ENCODE data around the gene HSPG2. TPM values are rescaled to one million over a fixed set of nuclear protein-coding genes. Genes with fewer than 3 reads are reported as not detected.
"Not testable (repeated sequence)": the region's sequence is repeated elsewhere in the genome, so short reads cannot be mapped to it uniquely, and the experiment has no call there.

HSPG2 gene
- polyA plus RNA-seq, 3 donors = 115 to 140 (median 121) TPM

DNA sequence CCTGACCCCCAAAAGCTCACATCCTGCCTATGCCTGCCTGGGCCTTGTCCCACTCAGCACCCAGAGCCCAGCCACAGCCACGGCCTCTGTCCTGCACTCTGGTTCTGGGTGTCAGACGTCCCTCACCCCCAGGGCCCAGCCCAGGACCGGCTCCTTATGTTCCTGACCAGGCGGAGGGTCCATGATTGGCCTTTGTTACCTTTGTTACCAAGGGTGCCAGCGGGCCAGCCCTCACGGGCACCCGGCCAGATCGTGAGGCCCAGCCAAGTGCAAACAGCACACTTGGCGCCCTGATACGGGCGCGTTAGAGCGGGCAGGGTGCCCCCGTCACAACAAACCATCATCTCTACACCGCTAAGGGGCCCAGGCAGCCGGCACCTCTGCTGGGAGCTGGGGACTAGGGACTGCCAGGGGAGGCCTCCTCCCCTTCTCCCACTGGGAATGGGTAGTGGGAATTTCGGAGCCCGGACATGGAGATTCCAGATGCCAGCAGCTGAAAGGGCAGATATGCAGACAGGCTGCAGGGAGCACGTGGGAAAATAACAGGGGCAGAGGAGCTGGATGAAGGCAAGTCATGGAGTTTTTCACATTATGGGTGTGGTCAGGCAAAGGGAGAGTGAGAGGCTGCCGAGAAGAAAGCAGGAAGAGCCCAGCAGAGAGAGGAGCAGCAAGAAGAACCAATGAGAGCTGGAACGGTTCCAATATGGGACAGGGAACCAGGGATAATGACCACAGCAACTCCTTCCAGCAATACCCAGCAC is 22.1 kb downstream of the HSPG2 start:
- no peak for DNase-seq (ENCODE audit: low read depth in 3 of 3, low spot score in 2 of 3)

DNA sequence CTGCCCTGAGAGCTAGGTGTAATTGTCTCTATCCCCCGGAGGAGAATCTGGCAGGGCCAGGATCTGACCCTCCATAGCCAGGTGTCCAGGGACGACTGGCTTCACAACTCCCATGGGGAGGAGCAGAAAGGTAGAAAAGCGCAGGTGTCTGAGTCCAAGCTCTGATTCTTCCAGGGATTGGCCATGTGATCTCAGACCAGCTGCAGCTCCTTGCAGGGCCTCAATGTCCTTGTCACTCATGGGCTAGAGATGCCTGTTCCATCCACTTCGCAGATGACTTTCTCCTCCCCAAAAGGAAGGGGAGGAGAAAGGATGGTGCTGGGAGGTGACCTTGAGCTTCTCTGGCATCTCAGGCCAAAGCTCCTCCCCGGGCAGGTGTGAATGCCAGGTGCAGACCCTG is 22.7 kb downstream of the HSPG2 start:
- no peak for DNase-seq (ENCODE audit: low read depth in 3 of 3, low spot score in 2 of 3)

- DNase-seq (ENCODE audit: low read depth in 3 of 3, low spot score in 2 of 3) = no peak
Observed at GRCh38 chr1:21913763-21914162, 23.3 kb downstream of the HSPG2 start.

- no peak for DNase-seq (ENCODE audit: low read depth in 3 of 3, low spot score in 2 of 3)
Observed at GRCh38 chr1:21913258-21913657, 23.9 kb downstream of the HSPG2 start.

DNA sequence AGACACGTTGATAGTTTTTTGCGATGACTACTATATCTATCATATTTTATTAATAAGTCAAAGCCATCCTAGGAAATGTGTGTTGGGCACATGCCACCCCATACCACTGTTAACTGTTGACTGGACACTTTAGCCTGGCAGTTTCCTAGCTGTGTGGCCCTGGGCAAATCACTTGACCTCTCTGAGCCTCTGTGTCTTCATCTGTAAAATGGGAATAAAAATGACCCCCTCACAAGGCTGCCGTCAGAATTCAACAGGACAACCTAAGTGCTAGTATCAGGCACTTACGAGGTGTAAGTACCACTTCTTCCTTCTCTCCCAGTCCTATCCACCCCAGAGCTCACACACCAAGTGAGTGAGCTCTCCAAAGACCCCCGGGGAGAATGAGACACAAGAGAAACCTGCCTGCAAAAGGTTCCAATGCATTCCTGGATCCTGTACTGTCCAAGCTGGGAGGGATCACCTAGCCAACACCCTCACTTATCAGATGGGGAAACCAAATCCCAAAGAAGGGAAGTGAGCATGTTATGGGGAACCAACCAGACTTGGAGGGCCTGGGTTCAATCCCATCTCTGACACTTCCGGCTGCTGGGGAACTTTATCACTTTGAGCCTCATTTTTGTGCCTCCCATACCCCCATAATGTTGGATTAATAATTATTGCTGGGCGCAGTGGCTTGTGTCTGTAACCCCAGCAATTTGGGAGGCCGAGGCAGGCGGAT is 24.9 kb downstream of the HSPG2 start:
- no peak for DNase-seq (ENCODE audit: low read depth in 3 of 3, low spot score in 2 of 3)

- DNase-seq (ENCODE audit: low read depth in 3 of 3, low spot score in 2 of 3) = no peak
Observed at GRCh38 chr1:21911205-21912001, 25.7 kb downstream of the HSPG2 start.

- no peak for DNase-seq (ENCODE audit: low read depth in 3 of 3, low spot score in 2 of 3)
Observed at GRCh38 chr1:21910558-21911204, 26.4 kb downstream of the HSPG2 start.

DNA sequence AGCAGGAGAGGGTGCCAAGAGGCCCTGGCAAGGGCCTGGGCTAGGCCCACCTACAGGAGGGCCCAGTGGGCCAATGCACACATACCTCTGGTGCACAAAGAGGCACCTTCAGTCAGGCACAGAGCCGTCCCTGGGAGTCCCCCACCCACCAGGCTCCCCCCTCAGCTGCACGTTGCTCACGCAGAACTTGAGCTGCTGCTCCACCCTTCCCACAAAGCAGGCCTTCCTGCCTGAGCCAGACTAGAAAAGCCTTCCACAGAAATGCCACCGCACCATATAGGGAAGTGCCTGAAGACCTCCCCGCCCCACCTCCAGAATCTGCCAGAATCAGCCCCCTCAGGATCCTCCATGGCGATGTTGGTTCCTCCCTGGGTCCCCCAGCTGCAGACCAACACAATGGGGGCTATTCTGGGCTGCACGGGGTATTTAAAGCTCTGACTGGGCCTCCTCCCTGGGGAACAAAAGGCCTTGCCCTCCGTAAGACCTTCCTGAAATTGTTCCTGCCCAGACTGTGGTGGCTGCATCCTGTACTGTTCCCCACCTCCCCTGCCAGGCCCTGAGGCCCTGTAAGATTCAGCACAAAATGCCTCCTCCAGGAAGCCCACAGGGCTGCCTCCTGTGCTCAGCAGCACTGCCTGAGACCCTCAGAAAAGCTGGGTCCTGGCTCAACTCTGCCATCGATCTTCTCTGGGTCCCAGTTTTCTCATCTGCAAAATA is 27.2 kb downstream of the HSPG2 start:
- DNase-seq (ENCODE audit: low read depth in 3 of 3, low spot score in 2 of 3) = no peak

DNA sequence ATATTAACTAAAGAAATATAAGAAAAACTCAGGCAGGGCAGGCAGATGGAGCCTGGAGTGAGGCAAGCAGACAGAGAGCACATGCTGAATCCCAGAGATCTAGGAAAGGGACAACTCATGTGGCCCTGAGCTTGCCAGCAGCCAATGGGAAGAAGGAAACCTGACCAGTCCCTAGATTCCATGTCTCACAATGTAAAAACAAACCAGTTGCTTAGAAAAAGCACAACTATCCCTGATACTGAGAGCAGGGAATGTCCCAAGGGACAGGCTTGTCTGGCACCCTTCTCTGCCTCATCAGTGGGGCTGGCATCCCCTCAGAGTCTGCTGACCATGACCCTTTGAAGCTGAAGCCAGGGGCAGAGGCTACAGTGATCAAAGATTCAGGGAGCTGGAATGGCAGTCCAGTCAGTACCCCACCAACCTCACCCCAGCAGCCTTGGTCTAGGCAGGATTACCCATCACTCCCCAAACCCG is 27.8 kb downstream of the HSPG2 start:
- no peak for DNase-seq (ENCODE audit: low read depth in 3 of 3, low spot score in 2 of 3)

- not testable (repeated sequence) for DNase-seq (ENCODE audit: low read depth in 3 of 3, low spot score in 2 of 3)
Observed at GRCh38 chr1:21907737-21908534, 29.2 kb downstream of the HSPG2 start.

DNA sequence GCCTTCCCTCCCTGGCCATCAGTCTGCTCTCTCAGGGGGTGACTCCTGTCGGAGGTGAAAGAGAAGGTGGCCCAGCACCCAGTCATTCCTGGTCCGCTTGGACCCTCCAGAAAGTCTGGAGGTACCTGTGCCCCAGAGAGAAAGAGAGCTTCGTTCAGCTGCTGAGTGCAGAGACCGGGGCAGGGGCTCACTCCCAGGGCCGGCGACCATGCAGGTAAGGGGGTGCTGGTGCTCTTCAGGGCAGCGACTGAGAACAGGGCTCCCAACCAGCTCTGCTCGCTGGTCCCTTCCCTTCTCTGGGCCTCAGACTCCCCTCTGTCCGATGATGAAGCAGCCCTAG is 30.1 kb downstream of the HSPG2 start:
- no peak for DNase-seq (ENCODE audit: low read depth in 3 of 3, low spot score in 2 of 3)

- no peak for DNase-seq (ENCODE audit: low read depth in 3 of 3, low spot score in 2 of 3)
Observed at GRCh38 chr1:21906173-21907078, 30.7 kb downstream of the HSPG2 start.

- DNase-seq (ENCODE audit: low read depth in 3 of 3, low spot score in 2 of 3) = no peak
Observed at GRCh38 chr1:21904704-21905520, 32.2 kb downstream of the HSPG2 start.

DNA sequence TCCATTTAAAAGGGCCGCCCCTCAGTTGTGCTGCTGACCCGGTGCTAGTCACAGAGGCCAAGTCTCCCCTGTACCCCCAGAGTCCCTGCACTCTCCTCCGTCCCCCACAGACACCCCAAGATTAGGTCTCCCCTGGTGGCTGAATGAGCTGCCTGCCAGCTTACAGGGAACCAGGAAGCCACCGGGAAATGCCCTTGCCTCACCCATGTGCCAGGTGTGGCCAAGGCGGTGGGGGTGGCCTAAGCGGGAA is 32.7 kb downstream of the HSPG2 start:
- no peak for DNase-seq (ENCODE audit: low read depth in 3 of 3, low spot score in 2 of 3)

GRCh38 chr1:21903638-21904453 is 33.3 kb downstream of the HSPG2 start:
- no peak for DNase-seq (ENCODE audit: low read depth in 3 of 3, low spot score in 2 of 3)

DNA sequence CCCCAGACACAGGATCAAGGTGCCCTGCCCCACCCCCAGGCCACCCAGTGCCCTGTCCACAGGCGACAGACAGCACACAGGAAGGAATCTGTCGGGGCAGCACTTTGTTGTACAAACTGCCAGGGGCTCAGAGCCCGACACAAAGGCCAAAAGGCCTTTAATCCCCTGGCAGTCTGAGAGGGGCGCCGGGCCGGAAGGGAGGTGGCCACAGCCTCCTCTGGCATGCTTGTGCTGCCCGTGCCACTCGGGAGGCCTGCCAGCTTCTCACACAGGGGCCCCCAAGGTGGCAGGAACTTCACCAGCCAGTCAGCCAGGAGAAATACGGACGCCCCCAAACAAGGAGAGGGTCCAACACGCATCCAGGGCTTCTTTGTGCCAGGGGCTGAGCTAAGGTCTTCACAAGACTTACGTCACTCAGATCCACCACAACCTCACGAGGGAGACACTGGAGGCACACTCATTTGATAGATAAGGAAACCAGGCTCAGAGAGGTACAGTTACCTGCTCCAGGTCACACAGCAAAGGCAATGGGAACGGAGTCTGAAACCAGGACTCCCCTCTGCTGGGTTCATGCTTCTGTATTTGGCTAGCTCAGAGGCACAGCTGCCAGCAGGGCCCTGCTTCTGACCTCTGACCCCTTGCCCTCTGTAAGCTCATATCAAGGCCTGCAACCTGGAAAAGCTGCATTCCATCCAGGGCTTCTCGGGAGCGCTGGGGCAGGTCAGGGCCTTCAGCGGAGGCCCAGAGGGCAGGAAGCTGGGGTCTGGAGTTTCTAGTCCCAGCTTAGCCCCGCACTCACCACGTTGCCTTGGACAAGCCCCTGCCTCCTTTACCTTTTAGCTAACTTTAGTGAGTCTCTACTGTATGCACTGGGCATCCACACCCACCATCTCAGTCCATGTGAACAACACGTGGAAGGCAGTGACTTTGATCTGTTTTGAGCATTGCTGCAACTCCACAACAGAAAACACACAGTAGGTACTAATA is 34.8 kb downstream of the HSPG2 start:
- DNase-seq (ENCODE audit: low read depth in 3 of 3, low spot score in 2 of 3) = no peak

All from right renal cortex interstitium (tissue), 3 donors.